ENCODE measurements around the gene CCDC88A.

DNA sequence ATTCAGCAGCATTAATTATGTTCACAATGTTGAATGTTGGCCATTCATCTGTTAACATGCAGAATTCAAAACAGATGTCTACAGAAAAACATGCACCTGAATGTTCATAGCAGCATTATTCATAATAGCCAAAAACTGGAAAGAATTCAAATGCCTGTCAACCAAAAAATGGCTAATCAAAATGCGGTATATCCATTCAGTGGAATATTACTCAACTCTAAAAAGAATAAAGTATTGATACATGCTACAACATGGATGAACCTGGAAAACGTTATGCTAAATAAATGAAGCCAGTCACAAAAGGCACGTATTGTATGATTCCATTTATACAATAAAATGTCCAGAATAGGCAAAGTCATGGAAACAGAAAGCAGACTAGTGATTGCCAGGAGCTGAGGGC lies 68.0 kb downstream of the CCDC88A start:
- TF ChIP-seq, protein P1, sequence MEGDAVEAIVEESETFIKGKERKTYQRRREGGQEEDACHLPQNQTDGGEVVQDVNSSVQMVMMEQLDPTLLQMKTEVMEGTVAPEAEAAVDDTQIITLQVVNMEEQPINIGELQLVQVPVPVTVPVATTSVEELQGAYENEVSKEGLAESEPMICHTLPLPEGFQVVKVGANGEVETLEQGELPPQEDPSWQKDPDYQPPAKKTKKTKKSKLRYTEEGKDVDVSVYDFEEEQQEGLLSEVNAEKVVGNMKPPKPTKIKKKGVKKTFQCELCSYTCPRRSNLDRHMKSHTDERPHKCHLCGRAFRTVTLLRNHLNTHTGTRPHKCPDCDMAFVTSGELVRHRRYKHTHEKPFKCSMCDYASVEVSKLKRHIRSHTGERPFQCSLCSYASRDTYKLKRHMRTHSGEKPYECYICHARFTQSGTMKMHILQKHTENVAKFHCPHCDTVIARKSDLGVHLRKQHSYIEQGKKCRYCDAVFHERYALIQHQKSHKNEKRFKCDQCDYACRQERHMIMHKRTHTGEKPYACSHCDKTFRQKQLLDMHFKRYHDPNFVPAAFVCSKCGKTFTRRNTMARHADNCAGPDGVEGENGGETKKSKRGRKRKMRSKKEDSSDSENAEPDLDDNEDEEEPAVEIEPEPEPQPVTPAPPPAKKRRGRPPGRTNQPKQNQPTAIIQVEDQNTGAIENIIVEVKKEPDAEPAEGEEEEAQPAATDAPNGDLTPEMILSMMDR (IDR thresholded peaks at IDR 0.05; ENCODE audit: low read depth, low read length, missing input control) = no peak
- TF ChIP-seq GABPA (IDR thresholded peaks at IDR 0.05 in 1 of 2, conservative IDR thresholded peaks at IDR 0.05 in 1 of 2) = no peak
- TF ChIP-seq, protein P2, sequence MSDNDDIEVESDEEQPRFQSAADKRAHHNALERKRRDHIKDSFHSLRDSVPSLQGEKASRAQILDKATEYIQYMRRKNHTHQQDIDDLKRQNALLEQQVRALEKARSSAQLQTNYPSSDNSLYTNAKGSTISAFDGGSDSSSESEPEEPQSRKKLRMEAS (IDR thresholded peaks at IDR 0.05) = no peak
- TF ChIP-seq TAF1 (conservative IDR thresholded peaks at IDR 0.05) = no peak
- TF ChIP-seq, protein P3, sequence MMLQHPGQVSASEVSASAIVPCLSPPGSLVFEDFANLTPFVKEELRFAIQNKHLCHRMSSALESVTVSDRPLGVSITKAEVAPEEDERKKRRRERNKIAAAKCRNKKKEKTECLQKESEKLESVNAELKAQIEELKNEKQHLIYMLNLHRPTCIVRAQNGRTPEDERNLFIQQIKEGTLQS (IDR thresholded peaks at IDR 0.05) = no peak
- TF ChIP-seq SP1 (IDR thresholded peaks at IDR 0.05) = no peak
- TF ChIP-seq YY1 (IDR thresholded peaks at IDR 0.05) = no peak
- TF ChIP-seq RAD21 (IDR thresholded peaks at IDR 0.05) = no peak
- TF ChIP-seq JUND (IDR thresholded peaks at IDR 0.05) = no peak
- TF ChIP-seq, protein P4, sequence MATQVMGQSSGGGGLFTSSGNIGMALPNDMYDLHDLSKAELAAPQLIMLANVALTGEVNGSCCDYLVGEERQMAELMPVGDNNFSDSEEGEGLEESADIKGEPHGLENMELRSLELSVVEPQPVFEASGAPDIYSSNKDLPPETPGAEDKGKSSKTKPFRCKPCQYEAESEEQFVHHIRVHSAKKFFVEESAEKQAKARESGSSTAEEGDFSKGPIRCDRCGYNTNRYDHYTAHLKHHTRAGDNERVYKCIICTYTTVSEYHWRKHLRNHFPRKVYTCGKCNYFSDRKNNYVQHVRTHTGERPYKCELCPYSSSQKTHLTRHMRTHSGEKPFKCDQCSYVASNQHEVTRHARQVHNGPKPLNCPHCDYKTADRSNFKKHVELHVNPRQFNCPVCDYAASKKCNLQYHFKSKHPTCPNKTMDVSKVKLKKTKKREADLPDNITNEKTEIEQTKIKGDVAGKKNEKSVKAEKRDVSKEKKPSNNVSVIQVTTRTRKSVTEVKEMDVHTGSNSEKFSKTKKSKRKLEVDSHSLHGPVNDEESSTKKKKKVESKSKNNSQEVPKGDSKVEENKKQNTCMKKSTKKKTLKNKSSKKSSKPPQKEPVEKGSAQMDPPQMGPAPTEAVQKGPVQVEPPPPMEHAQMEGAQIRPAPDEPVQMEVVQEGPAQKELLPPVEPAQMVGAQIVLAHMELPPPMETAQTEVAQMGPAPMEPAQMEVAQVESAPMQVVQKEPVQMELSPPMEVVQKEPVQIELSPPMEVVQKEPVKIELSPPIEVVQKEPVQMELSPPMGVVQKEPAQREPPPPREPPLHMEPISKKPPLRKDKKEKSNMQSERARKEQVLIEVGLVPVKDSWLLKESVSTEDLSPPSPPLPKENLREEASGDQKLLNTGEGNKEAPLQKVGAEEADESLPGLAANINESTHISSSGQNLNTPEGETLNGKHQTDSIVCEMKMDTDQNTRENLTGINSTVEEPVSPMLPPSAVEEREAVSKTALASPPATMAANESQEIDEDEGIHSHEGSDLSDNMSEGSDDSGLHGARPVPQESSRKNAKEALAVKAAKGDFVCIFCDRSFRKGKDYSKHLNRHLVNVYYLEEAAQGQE (IDR thresholded peaks at IDR 0.05) = no peak
- TF ChIP-seq, protein P5, sequence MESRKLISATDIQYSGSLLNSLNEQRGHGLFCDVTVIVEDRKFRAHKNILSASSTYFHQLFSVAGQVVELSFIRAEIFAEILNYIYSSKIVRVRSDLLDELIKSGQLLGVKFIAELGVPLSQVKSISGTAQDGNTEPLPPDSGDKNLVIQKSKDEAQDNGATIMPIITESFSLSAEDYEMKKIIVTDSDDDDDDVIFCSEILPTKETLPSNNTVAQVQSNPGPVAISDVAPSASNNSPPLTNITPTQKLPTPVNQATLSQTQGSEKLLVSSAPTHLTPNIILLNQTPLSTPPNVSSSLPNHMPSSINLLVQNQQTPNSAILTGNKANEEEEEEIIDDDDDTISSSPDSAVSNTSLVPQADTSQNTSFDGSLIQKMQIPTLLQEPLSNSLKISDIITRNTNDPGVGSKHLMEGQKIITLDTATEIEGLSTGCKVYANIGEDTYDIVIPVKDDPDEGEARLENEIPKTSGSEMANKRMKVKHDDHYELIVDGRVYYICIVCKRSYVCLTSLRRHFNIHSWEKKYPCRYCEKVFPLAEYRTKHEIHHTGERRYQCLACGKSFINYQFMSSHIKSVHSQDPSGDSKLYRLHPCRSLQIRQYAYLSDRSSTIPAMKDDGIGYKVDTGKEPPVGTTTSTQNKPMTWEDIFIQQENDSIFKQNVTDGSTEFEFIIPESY (IDR thresholded peaks at IDR 0.05) = no peak
- no peak for TF ChIP-seq FOXA2 (IDR thresholded peaks at IDR 0.05)
- TF ChIP-seq EGR1 (IDR thresholded peaks at IDR 0.05; ENCODE audit: low read depth in 2 of 2) = no peak
